Adrenal gland (tissue), 12 donors: Measurements from ENCODE around the gene TRIM72. TPM values are rescaled to one million over a fixed set of nuclear protein-coding genes. Genes with fewer than 3 reads are reported as not detected.
A peak's percentile ranks its signal among the peaks of the same experiment; 100 is the strongest.

ENCODE experiments used
- DNase-seq, 7 donors: peaks; one replicate each; pipeline ENCODE4 v3.0.0-alpha.2; 2019 to 2020
- H3K27ac ChIP-seq, 5 donors: fragments of 200-600 bp; sonication (generic) in 4 of 5; 1 replicate in 3 of 5; 2 replicates in 2 of 5; pipeline versions ENCODE4 v1.5.1 to v1.8.0; 2016 to 2020; ENCODE audit warnings: mild to moderate bottlenecking in 1 of 5
- H3K27me3 ChIP-seq: fragments of 200-600 bp; 2 replicates; pipeline ENCODE4 v1.8.0; 2021
- H3K36me3 ChIP-seq, 2 donors: fragments of 200-600 bp; replicated peaks in 1 of 2; 1 replicate in 1 of 2; 2 replicates in 1 of 2; pipeline versions ENCODE4 v1.5.1 to v1.8.0; 2018 to 2022
- H3K4me1 ChIP-seq, 2 donors: fragments of 200-600 bp; replicated peaks in 1 of 2; 1 replicate in 1 of 2; 2 replicates in 1 of 2; pipeline versions ENCODE4 v1.5.1 to v1.8.0; 2018 to 2021
- H3K4me3 ChIP-seq, 4 donors: fragments of 200-600 bp; sonication (generic) in 3 of 4; one replicate each; pipeline ENCODE4 v1.5.1; 2016 to 2018
- H3K9me3 ChIP-seq, 3 donors: fragments of 200-600 bp; sonication (generic) in 1 of 3; replicated peaks in 1 of 3; 1 replicate in 2 of 3; 2 replicates in 1 of 3; pipeline versions ENCODE4 v1.5.1 to v1.8.0; 2016 to 2021
- CTCF ChIP-seq, 6 experiments: fragments of 450-650 bp in 4 of 6; fragments of 200-600 bp in 2 of 6; sonication (generic) in 1 of 6; IDR thresholded peaks; 1 replicate in 5 of 6; 2 replicates in 1 of 6; pipeline versions ENCODE4 v1.5.1 to v1.8.0; 2016 to 2021; ENCODE audit warnings: antibody characterized with exemption in 6 of 6, mild to moderate bottlenecking in 2 of 6, moderate library complexity in 1 of 6
- POLR2A ChIP-seq, 2 donors: fragments of 450-650 bp; IDR thresholded peaks; one replicate each; pipeline ENCODE4 v1.6.1; 2017; ENCODE audit warnings: antibody characterized with exemption in 2 of 2, mild to moderate bottlenecking in 2 of 2, moderate library complexity in 1 of 2
- WGBS, 4 donors: extraction: QIAGEN DNeasy Blood & Tissue Kit in 2 of 4; methylation state at CpG; one replicate each; pipeline versions ENCODE4 v1.1.5 to v1.1.7; 2013 to 2017; 5-methylcytosine and 5-hydroxymethylcytosine counted together
- intact Hi-C, 2 donors: fragments of 100-400 bp; cut with DNase I; formaldehyde crosslinking; loops; one replicate each; pipeline versions ENCODE4 v1.14.1 to v1.15.0; 2022 to 2023
- polyA plus RNA-seq, 3 donors: library from polyadenylated mRNA; stranded (reverse); fragments of 200-250 nt in 2 of 3; fragments of 350-450 nt in 1 of 3; fragmentation: Illumina TruSeq in 1 of 3; extraction: RNeasy Lipid Tissue Mini Kit (QIAGEN cat#74804) in 1 of 3; gene quantifications; one replicate each; pipeline ENCODE4 v1.2.3, GENCODE V29; 2013 to 2014
- total RNA-seq, 9 donors: library from RNA; depleted of rRNA in 4 of 9; stranded (reverse); fragments of >200 nt in 4 of 9; fragments of 120-200 nt in 1 of 9; fragmentation: NEBNext Ultra II Directional in 1 of 9; extraction: Animal tissue kit (Norgen Biotek cat#: 25700) in 1 of 9; gene quantifications; one replicate each; pipeline versions ENCODE4 v1.1.0 to v1.2.4, GENCODE V29; 2013 to 2023
- donor health status: healthy with polysubstance abuse.
- donor health status: Bipolar disorder and iron deficiency.
- donor health status: DM: yes; HTN: yes; CAD: no.
- donor health status: DM: no; HTN: no; CAD: no.
- donor health status: DM: no; HTN: no; CAD: no.
- donor health status: DM: yes; HTN: yes; CAD: no.

TRIM72 gene
- total and polyA plus RNA-seq, 12 donors, result 0.03 to 0.24 (median 0.06) TPM; not detected in 7

- Histone ChIP-seq H3K36me3 (no peaks in the 10 kb centered on the region), H3K27ac (no peak overlapping the region), H3K9me3 (no peaks in the 10 kb centered on the region), H3K27me3 (no peaks in the 10 kb centered on the region), H3K4me3 (no peak overlapping the region), H3K4me1 (no peaks in the 10 kb centered on the region)
- no peak for TF ChIP-seq POLR2A (IDR thresholded peaks at IDR 0.05)
- TF ChIP-seq CTCF (IDR thresholded peaks at IDR 0.05), result no peak
- peak in 4 of 7 donors; percentile 16 to 48 (median 38) for DNase-seq
- 47 to 56% (median 53%) methylated on average over 6 to 20 of the region's 20 CpGs for WGBS, 4 donors
- intact Hi-C loops, result no loop called here
These were observed 51.7 kb downstream of the TRIM72 start for GRCh38 chr16:31265329-31266245.

GRCh38 chr16:31267332-31268032, 53.6 kb downstream of the TRIM72 start:
- no peak for TF ChIP-seq POLR2A (IDR thresholded peaks at IDR 0.05)
- TF ChIP-seq CTCF (IDR thresholded peaks at IDR 0.05), result no peak
- DNase-seq, result no peak
- intact Hi-C loops, result no loop called here

GRCh38 chr16:31268033-31268365, 54.1 kb downstream of the TRIM72 start:
- TF ChIP-seq POLR2A (IDR thresholded peaks at IDR 0.05) (no peak), CTCF (IDR thresholded peaks at IDR 0.05) (no peak)
- Histone ChIP-seq H3K27me3 (peaks cover 4% of the 10 kb centered on the region), H3K4me3 (no peak overlapping the region), H3K27ac (no peak overlapping the region), H3K4me1 (no peaks in the 10 kb centered on the region), H3K9me3 (no peaks in the 10 kb centered on the region), H3K36me3 (no peaks in the 10 kb centered on the region)
- 47 to 61% (median 57%) methylated on average over 3 of the region's 3 CpGs for WGBS, 4 donors
- no peak for DNase-seq
- intact Hi-C loops, result no loop called here

More at GRCh38 chr16:31267332-31268032, 53.6 kb downstream of the TRIM72 start:
- no peak overlapping the region for H3K27ac ChIP-seq
- WGBS, 4 donors, result 58 to 71% (median 66%) methylated on average over 8 of the region's 8 CpGs
- no peaks in the 10 kb centered on the region for H3K9me3 ChIP-seq
- peaks cover 4% of the 10 kb centered on the region for H3K27me3 ChIP-seq
- H3K36me3 ChIP-seq, result no peaks in the 10 kb centered on the region
- H3K4me3 ChIP-seq, result no peak overlapping the region
- H3K4me1 ChIP-seq, result no peaks in the 10 kb centered on the region

- no peaks in the 10 kb centered on the region for H3K36me3 ChIP-seq
These were observed 55.0 kb downstream of the TRIM72 start for GRCh38 chr16:31268891-31269290.

More at GRCh38 chr16:31268891-31269290, 55.0 kb downstream of the TRIM72 start:
- WGBS, 4 donors, result 67 to 84% (median 75%) methylated on average over 10 of the region's 10 CpGs
- Histone ChIP-seq H3K27ac (no peak overlapping the region), H3K4me3 (no peak overlapping the region), H3K4me1 (no peaks in the 10 kb centered on the region), H3K27me3 (peaks cover 4% of the 10 kb centered on the region), H3K9me3 (no peaks in the 10 kb centered on the region)
- intact Hi-C loops, result no loop called here
- DNase-seq, result no peak
- TF ChIP-seq CTCF (IDR thresholded peaks at IDR 0.05) (no peak), POLR2A (IDR thresholded peaks at IDR 0.05) (no peak)
